Measurements from ENCODE around the gene CCL28. TPM values are rescaled to one million over a fixed set of nuclear protein-coding genes. Genes with fewer than 3 reads are reported as not detected.
A peak's percentile ranks its signal among the peaks of the same experiment; 100 is the strongest.

CCL28 gene
- total and polyA plus RNA-seq, 2 of the 13 experiments (the other 11 are each of a cell fraction or from before 2014, with no cell fraction given): 0.03 TPM; not detected in 1

- no peak for TF ChIP-seq TFDP1 (CRISPR knock-in tag; IDR thresholded peaks at IDR 0.05; ENCODE audit: borderline replicate concordance)
- no peak for TF ChIP-seq ZNF543 (CRISPR knock-in tag; IDR thresholded peaks at IDR 0.05)
- TF ChIP-seq GRHL1 (CRISPR knock-in tag; conservative IDR thresholded peaks at IDR 0.05): no peak
- no peak for TF ChIP-seq PRMT3 (CRISPR knock-in tag; IDR thresholded peaks at IDR 0.05; ENCODE audit: borderline replicate concordance, low read depth)
- TF ChIP-seq GLI4 (CRISPR knock-in tag; IDR thresholded peaks at IDR 0.05; ENCODE audit: borderline replicate concordance): no peak
Observed at GRCh38 chr5:43421450-43422133, 9.4 kb upstream of the CCL28 start (continued).

GRCh38 chr5:43420241-43420640 lies 8.1 kb upstream of the CCL28 start:
- no peaks in the 10 kb centered on the region for H3K36me3 ChIP-seq (replicated peaks in 1 of 2; ENCODE audit: control insufficient read depth in 1 of 2, insufficient read depth in 2 of 2, low read length in 2 of 2)
- H3K4me1 ChIP-seq (ENCODE audit: insufficient read depth, low read length): peaks cover 38% of the 10 kb centered on the region
- in situ Hi-C loops (cut with HindIII; ENCODE audit: extremely low pct_ligation_motif_present, low pct_unique_long_range_greater_than_20kb): no loop called here
- no peak overlapping the region for H3K9ac ChIP-seq (ENCODE audit: insufficient read depth, low read depth, low read length)
- peak; percentile 39 for DNase-seq (ENCODE audit: low spot score)
- ATAC-seq: peak; percentile 90
- H3K79me2 ChIP-seq (ENCODE audit: insufficient read depth, low read length): no peaks in the 10 kb centered on the region
- H3K4me2 ChIP-seq (ENCODE audit: low read depth, low read length): peak overlapping the region; percentile 56
- no peaks in the 10 kb centered on the region for H3K27me3 ChIP-seq (ENCODE audit: control insufficient read depth in 1 of 2, insufficient read depth in 2 of 2, low read length in 2 of 2)
- ChIA-PET POLR2A (interaction anchor here (0.8 to 3.1 kb wide), 4 partner anchors 9 to 299 kb away, joined by 3 to 16 read pairs (median 7); partner anchors contain the start of gene TMEM267), CTCF (ENCODE audit: low intra/inter-chr PET ratio, low total read pairs) (no interaction called here)
- no peak for TF ChIP-seq KAT2B (IDR thresholded peaks at IDR 0.05; ENCODE audit: borderline replicate concordance, low read depth, low read length)
- TF ChIP-seq ZFX (CRISPR knock-in tag; IDR thresholded peaks at IDR 0.05; ENCODE audit: low read depth): peak; percentile 15; the same call in 1 of the 2 replicates
- TF ChIP-seq YEATS2 (CRISPR knock-in tag; IDR thresholded peaks at IDR 0.05; ENCODE audit: borderline replicate concordance): no peak
- BruUV-seq (replicated peaks): no TSS peak
- 9% methylated on average over 4 of the region's 4 CpGs for WGBS (ENCODE audit: low lambda C conversion rate)
- H3K4me3 ChIP-seq (replicated peaks in 1 of 3; ENCODE audit: insufficient read depth in 1 of 3, low read depth in 2 of 3, low read length in 3 of 3): peak overlapping the region in 1 of 3 experiments; percentile 16; a peak in 1 of 6 replicates
- no peaks in the 10 kb centered on the region for H4K20me1 ChIP-seq (ENCODE audit: insufficient read depth, low read length)
- peak; percentile 58 for FAIRE-seq
- H2AFZ ChIP-seq (ENCODE audit: low read length): no peak overlapping the region
- no peaks in the 10 kb centered on the region for H3K9me3 ChIP-seq (ENCODE audit: low read length)
- intact Hi-C loops (cut with micrococcal nuclease; ENCODE audit: unreplicated experiment): no loop called here
- no peak overlapping the region for H3K27ac ChIP-seq (ENCODE audit: extremely low read length, insufficient read depth, low read length)

Measured in HepG2 (cell line).